RWPE1 (cell line): Measurements from ENCODE around the gene S100A2.

Experiments used
- CTCF ChIA-PET: fragments of 350-600 bp; sonication (Branson Sonifier 250); formaldehyde crosslinking; extraction: SDS; loops from one replicate; lab custom pipeline; 2021; lab: Yijun Ruan, JAX
- POLR2A ChIA-PET: fragments of 400-600 bp; formaldehyde crosslinking; extraction: SDS; loops from one replicate; lab custom pipeline; 2020; ENCODE audit warnings: antibody characterized with exemption; ENCODE audit not compliant: low non-redundant PET; lab: Yijun Ruan, JAX
- DNase-seq: peaks from one replicate; pipeline ENCODE4 v3.0.0; 2012; ENCODE audit warnings: low spot score
- H3K27ac ChIP-seq: fragments of 450-650 bp; 2 replicates; pipeline ENCODE4 v1.5.1; 2017
- CTCF ChIP-seq: fragments of 450-650 bp; conservative IDR thresholded peaks from 2 replicates; pipeline ENCODE4 v1.5.1; 2017; ENCODE audit warnings: low read depth, mild to moderate bottlenecking

Gene S100A2

GRCh38 chr1:153546371-153546770 lies 19.3 kb downstream of the S100A2 start:
- peak overlapping the region; percentile 96 for H3K27ac ChIP-seq
- no peak for DNase-seq
- CTCF ChIA-PET = interaction anchor here (0.5 to 1.6 kb wide), 2 partner anchors 21 to 1098 kb away, joined by 3 to 4 read pairs; no protein-coding TSS in a partner anchor
- POLR2A ChIA-PET = interaction anchor here (1.6 kb wide), 1 partner anchor 16 kb away, joined by 4 read pairs; no protein-coding TSS in a partner anchor
- no peak for TF ChIP-seq CTCF

GRCh38 chr1:153545067-153546055 lies 20.3 kb downstream of the S100A2 start, which contains the start of gene S100A4:
Gene S100A4 (minus strand): TSS chr1:153545806. CDS start chr1:153544794, 1,012 bp downstream.
- CTCF ChIA-PET = interaction anchor here (0.9 to 1.6 kb wide), 3 partner anchors 22 to 72 kb away, joined by 3 to 10 read pairs (median 4); no protein-coding TSS in a partner anchor
- POLR2A ChIA-PET = interaction anchor here (0.9 to 1.5 kb wide), 2 partner anchors 11 to 18 kb away, joined by 3 to 6 read pairs; no protein-coding TSS in a partner anchor
- no peak for TF ChIP-seq CTCF
- peak within 1 kb of the TSS; percentile 96 for H3K27ac ChIP-seq
- DNase-seq = peak; percentile 95

GRCh38 chr1:153544453-153545066 lies 21.1 kb downstream of the S100A2 start:
- POLR2A ChIA-PET = interaction anchor here (0.9 to 1.5 kb wide), 2 partner anchors 10 to 19 kb away, joined by 3 to 6 read pairs; no protein-coding TSS in a partner anchor
- CTCF ChIA-PET = interaction anchor here (0.9 to 1.6 kb wide), 3 partner anchors 23 to 73 kb away, joined by 3 to 10 read pairs (median 4); no protein-coding TSS in a partner anchor
- no peak for TF ChIP-seq CTCF

GRCh38 chr1:153543736-153544135 lies 21.9 kb downstream of the S100A2 start:
- DNase-seq = no peak
- peak overlapping the region; percentile 96 for H3K27ac ChIP-seq
- no peak for TF ChIP-seq CTCF
- CTCF ChIA-PET = no interaction called here
- POLR2A ChIA-PET = no interaction called here

More at GRCh38 chr1:153544453-153545066, 21.1 kb downstream of the S100A2 start:
- no peak for DNase-seq
- peak overlapping the region; percentile 96 for H3K27ac ChIP-seq

DNA sequence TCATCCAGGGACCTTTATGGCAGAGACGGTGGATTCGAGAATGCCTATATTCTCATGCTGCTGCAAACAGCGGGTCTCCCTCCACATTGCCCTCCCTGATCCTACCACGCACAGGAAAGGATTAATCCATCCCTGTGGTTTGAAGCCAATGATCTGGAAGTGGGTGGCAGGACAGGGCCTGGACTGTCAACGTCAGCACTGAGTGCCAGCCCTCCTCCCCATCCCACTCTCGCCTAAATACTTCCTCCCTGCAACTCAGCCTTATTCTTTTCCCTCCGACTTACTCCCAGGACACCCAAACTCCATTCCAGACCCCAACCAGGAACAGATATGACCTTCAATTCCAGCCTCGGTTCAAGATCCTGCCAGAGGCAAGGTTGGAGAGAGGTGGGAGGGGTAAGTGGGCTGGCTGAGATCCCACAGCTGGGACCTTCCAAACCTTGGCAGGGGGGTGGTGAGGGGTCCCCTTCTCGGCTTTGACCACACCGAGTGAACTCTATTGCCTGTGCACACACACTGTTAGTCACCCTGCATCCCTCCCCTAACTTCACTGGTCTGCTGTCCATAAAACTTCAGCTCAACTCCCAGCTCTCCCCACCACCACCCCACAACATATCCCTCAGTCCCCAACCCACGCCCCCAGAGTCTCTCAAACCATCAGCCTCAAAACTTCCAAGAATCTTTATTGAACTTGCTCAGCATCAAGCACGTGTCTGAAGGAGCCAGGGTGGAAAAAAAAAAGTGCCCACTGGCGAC lies 22.5 kb downstream of the S100A2 start:
- DNase-seq = no peak
- ChIA-PET POLR2A (no interaction called here), CTCF (no interaction called here)
- H3K27ac ChIP-seq = peak overlapping the region; percentile 96
- no peak for TF ChIP-seq CTCF
